Astrocyte (in vitro differentiated cells and primary cell): Measurements from ENCODE around the gene PRDM15. TPM values are rescaled to one million over a fixed set of nuclear protein-coding genes. Genes with fewer than 3 reads are reported as not detected.

Experiments used
- DNase-seq: peaks from one replicate; pipeline ENCODE4 v3.0.0-alpha.2; 2010; ENCODE audit warnings: low read depth
- FAIRE-seq: peaks from 2 replicates; lab custom pipeline; 2011; peaks lifted over from hg19 to GRCh38; lab: Jason Lieb, UNC
- H2AFZ ChIP-seq: 2 replicates; pipeline ENCODE4 v1.6.0; 2012; ENCODE audit warnings: low read depth, low read length, inconsistent platforms
- H3K27ac ChIP-seq: 2 replicates; pipeline ENCODE4 v1.5.1; 2011; ENCODE audit warnings: low read depth, low read length, inconsistent platforms
- H3K27me3 ChIP-seq: 2 replicates; pipeline ENCODE4 v1.6.0; 2011; ENCODE audit warnings: low read length, inconsistent platforms; ENCODE audit not compliant: insufficient read depth
- H3K36me3 ChIP-seq: 2 replicates; pipeline ENCODE4 v1.5.1; 2011; ENCODE audit warnings: low read length, inconsistent platforms; ENCODE audit not compliant: insufficient read depth
- H3K4me1 ChIP-seq: 2 replicates; pipeline ENCODE4 v1.5.1; 2011; ENCODE audit warnings: low read length, inconsistent platforms; ENCODE audit not compliant: insufficient read depth
- H3K4me2 ChIP-seq: 2 replicates; pipeline ENCODE4 v1.6.0; 2012; ENCODE audit warnings: low read length, inconsistent platforms
- H3K4me3 ChIP-seq: 2 replicates; pipeline ENCODE4 v1.5.1; 2011; ENCODE audit warnings: low read depth, mild to moderate bottlenecking, low read length, inconsistent platforms; ENCODE audit not compliant: insufficient read depth
- H3K79me2 ChIP-seq: 2 replicates; pipeline ENCODE4 v1.6.0; 2012; ENCODE audit warnings: mild to moderate bottlenecking, low read length, inconsistent platforms; ENCODE audit not compliant: insufficient read depth
- H3K9ac ChIP-seq: 2 replicates; pipeline ENCODE4 v1.6.0; 2012; ENCODE audit warnings: mild to moderate bottlenecking, low read length, inconsistent platforms
- H3K9me3 ChIP-seq: 2 replicates; pipeline ENCODE4 v1.5.1; 2012; ENCODE audit warnings: low read depth, mild to moderate bottlenecking, low read length, inconsistent platforms; ENCODE audit not compliant: insufficient read depth
- H4K20me1 ChIP-seq: 2 replicates; pipeline ENCODE4 v1.6.0; 2012; ENCODE audit warnings: low read length, inconsistent platforms; ENCODE audit not compliant: insufficient read depth
- H3K27ac Mint-ChIP-seq: one replicate; pipeline ENCODE4 v1.8.0; 2021; ENCODE audit warnings: mild to moderate bottlenecking, mixed read lengths; ENCODE audit not compliant: unreplicated experiment
- H3K27me3 Mint-ChIP-seq: one replicate; pipeline ENCODE4 v1.8.0; 2021; ENCODE audit warnings: low read depth, mixed read lengths; ENCODE audit not compliant: unreplicated experiment
- H3K36me3 Mint-ChIP-seq: one replicate; pipeline ENCODE4 v1.8.0; 2021; ENCODE audit warnings: low read depth, mixed read lengths; ENCODE audit not compliant: unreplicated experiment
- H3K4me1 Mint-ChIP-seq: one replicate; pipeline ENCODE4 v1.8.0; 2021; ENCODE audit warnings: low read depth, mixed read lengths; ENCODE audit not compliant: unreplicated experiment
- H3K4me3 Mint-ChIP-seq: one replicate; pipeline ENCODE4 v1.8.0; 2021; ENCODE audit warnings: mild to moderate bottlenecking, moderate library complexity, mixed read lengths; ENCODE audit not compliant: unreplicated experiment
- H3K9me3 Mint-ChIP-seq: one replicate; pipeline ENCODE4 v1.8.0; 2021; ENCODE audit warnings: mild to moderate bottlenecking, mixed read lengths; ENCODE audit not compliant: unreplicated experiment
- CTCF ChIP-seq: IDR thresholded peaks from 2 replicates; pipeline ENCODE4 v1.5.1; 2011; ENCODE audit warnings: low read depth, mild to moderate bottlenecking, inconsistent platforms, low read length, moderate library complexity; ENCODE audit not compliant: insufficient read depth
- EZH2 ChIP-seq: IDR thresholded peaks from 2 replicates; pipeline ENCODE4 v1.6.1; 2012; ENCODE audit warnings: mild to moderate bottlenecking, low read length, inconsistent platforms; ENCODE audit not compliant: insufficient read depth
- total RNA-seq: library from RNA; stranded (reverse); gene quantifications from 2 replicates; pipeline ENCODE4 v1.2.1, GENCODE V29; 2021

The PRDM15 gene
- total RNA-seq, 1 donor from 2014 or later, result 6.8 TPM

GRCh38 chr21:41848533-41848932 is 30.6 kb downstream of the PRDM15 start:
- no peak overlapping the region for H2AFZ ChIP-seq
- no peak overlapping the region for H3K4me3 ChIP-seq
- no peak overlapping the region for H3K4me2 ChIP-seq
- no peak for TF ChIP-seq CTCF
- TF ChIP-seq EZH2, result no peak
- no peaks in the 10 kb centered on the region for H3K27me3 ChIP-seq
- no peaks in the 10 kb centered on the region for H3K36me3 ChIP-seq
- H3K9me3 Mint-ChIP-seq, result no peaks in the 10 kb centered on the region
- peaks cover 2% of the 10 kb centered on the region for H3K4me1 Mint-ChIP-seq
- DNase-seq, result no peak
- H3K27ac Mint-ChIP-seq, result no peak overlapping the region
- no peaks in the 10 kb centered on the region for H3K9me3 ChIP-seq
- H3K27ac ChIP-seq, result no peak overlapping the region
- H3K4me1 ChIP-seq, result no peaks in the 10 kb centered on the region
- H3K79me2 ChIP-seq, result no peaks in the 10 kb centered on the region
- no peak overlapping the region for H3K9ac ChIP-seq
- no peak overlapping the region for H3K4me3 Mint-ChIP-seq
- no peak for FAIRE-seq
- H3K27me3 Mint-ChIP-seq, result no peaks in the 10 kb centered on the region
- peaks cover 21% of the 10 kb centered on the region for H3K36me3 Mint-ChIP-seq
- H4K20me1 ChIP-seq, result peaks cover 4% of the 10 kb centered on the region

- Mint-ChIP-seq H3K36me3 (peaks cover 23% of the 10 kb centered on the region), H3K27me3 (no peaks in the 10 kb centered on the region), H3K4me1 (peaks cover 2% of the 10 kb centered on the region), H3K27ac (no peak overlapping the region), H3K9me3 (no peaks in the 10 kb centered on the region), H3K4me3 (no peak overlapping the region)
- Histone ChIP-seq H3K4me1 (no peaks in the 10 kb centered on the region), H3K9me3 (no peaks in the 10 kb centered on the region), H3K27ac (no peak overlapping the region), H3K79me2 (no peaks in the 10 kb centered on the region), H3K4me2 (no peak overlapping the region), H2AFZ (no peak overlapping the region), H3K4me3 (no peak overlapping the region), H3K36me3 (no peaks in the 10 kb centered on the region), H4K20me1 (peaks cover 4% of the 10 kb centered on the region), H3K9ac (no peak overlapping the region), H3K27me3 (no peaks in the 10 kb centered on the region)
- DNase-seq (no peak), FAIRE-seq (no peak)
- TF ChIP-seq CTCF (no peak), EZH2 (no peak)
Measured at GRCh38 chr21:41847066-41847804, 31.9 kb downstream of the PRDM15 start.

DNA sequence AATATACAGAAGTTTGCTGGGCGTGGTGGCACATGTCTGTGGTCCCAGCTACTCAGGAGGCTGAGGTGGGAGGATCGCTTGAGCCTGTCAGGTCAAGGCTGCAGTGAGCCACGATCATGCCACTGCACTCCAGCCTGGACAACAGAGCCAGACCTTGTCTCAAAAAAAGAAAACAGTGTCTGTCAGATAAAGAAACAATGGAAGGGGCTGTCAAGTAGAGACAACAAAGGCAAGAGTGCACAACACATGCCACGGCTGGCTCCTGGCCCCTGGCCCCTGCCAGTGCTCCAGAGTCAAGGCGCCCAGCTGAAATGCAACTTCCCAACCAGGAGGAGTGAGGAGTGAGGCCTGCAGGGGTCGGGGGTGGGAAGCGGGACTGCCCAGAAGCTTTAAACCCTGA is 32.6 kb downstream of the PRDM15 start:
- H3K36me3 Mint-ChIP-seq, result peaks cover 23% of the 10 kb centered on the region

More for the DNA sequence above, 32.6 kb downstream of the PRDM15 start:
- Histone ChIP-seq H4K20me1 (peaks cover 4% of the 10 kb centered on the region), H3K9ac (no peak overlapping the region), H3K79me2 (no peaks in the 10 kb centered on the region), H3K4me3 (no peak overlapping the region), H3K27ac (no peak overlapping the region), H2AFZ (no peak overlapping the region), H3K4me2 (no peak overlapping the region), H3K4me1 (no peaks in the 10 kb centered on the region), H3K9me3 (no peaks in the 10 kb centered on the region), H3K36me3 (no peaks in the 10 kb centered on the region), H3K27me3 (no peaks in the 10 kb centered on the region)
- peaks cover 2% of the 10 kb centered on the region for H3K4me1 Mint-ChIP-seq
- FAIRE-seq (no peak), DNase-seq (no peak)
- H3K9me3 Mint-ChIP-seq, result no peaks in the 10 kb centered on the region
- TF ChIP-seq EZH2, result no peak
- no peak for TF ChIP-seq CTCF
- no peak overlapping the region for H3K27ac Mint-ChIP-seq
- H3K27me3 Mint-ChIP-seq, result no peaks in the 10 kb centered on the region
- no peak overlapping the region for H3K4me3 Mint-ChIP-seq
